Peyer's patch (tissue), 4 donors: ENCODE data around the gene BCL2L14.

Source experiments
- POLR2A ChIP-seq, 2 donors: fragments of 450-650 bp; IDR thresholded peaks; one replicate each; pipeline ENCODE4 v1.5.1; 2017; ENCODE audit warnings: antibody characterized with exemption in 2 of 2, mild to moderate bottlenecking in 2 of 2, moderate library complexity in 2 of 2
- TF ChIP-seq, protein P1 (sequence below), 6 experiments: fragments of 450-650 bp in 4 of 6; fragments of 200-600 bp in 2 of 6; sonication (generic) in 1 of 6; IDR thresholded peaks; one replicate each; pipeline ENCODE4 v1.5.1; 2017 to 2019; ENCODE audit warnings: antibody characterized with exemption in 6 of 6, mild to moderate bottlenecking in 3 of 6, moderate library complexity in 1 of 6

GRCh38 chr12:12138203-12139154 is 67.7 kb downstream of the BCL2L14 start:
- TF ChIP-seq POLR2A (IDR thresholded peaks at IDR 0.05), result no peak
- TF ChIP-seq, protein P1, sequence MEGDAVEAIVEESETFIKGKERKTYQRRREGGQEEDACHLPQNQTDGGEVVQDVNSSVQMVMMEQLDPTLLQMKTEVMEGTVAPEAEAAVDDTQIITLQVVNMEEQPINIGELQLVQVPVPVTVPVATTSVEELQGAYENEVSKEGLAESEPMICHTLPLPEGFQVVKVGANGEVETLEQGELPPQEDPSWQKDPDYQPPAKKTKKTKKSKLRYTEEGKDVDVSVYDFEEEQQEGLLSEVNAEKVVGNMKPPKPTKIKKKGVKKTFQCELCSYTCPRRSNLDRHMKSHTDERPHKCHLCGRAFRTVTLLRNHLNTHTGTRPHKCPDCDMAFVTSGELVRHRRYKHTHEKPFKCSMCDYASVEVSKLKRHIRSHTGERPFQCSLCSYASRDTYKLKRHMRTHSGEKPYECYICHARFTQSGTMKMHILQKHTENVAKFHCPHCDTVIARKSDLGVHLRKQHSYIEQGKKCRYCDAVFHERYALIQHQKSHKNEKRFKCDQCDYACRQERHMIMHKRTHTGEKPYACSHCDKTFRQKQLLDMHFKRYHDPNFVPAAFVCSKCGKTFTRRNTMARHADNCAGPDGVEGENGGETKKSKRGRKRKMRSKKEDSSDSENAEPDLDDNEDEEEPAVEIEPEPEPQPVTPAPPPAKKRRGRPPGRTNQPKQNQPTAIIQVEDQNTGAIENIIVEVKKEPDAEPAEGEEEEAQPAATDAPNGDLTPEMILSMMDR (IDR thresholded peaks at IDR 0.05), result no peak
